Activated CD4-positive, CD25-positive, alpha-beta regulatory T cell treated with anti-CD3 and anti-CD28 coated beads, Interleukin-2, amount 50 U/mL, for 72 hours (primary cell): Measurements from ENCODE around the gene PIPOX.

Source experiments
- DNase-seq: peaks from one replicate; pipeline ENCODE4 v3.0.0; 2021

The PIPOX gene

GRCh38 chr17:29102741-29103181 is 59.8 kb downstream of the PIPOX start:
- DNase-seq = no peak

DNA sequence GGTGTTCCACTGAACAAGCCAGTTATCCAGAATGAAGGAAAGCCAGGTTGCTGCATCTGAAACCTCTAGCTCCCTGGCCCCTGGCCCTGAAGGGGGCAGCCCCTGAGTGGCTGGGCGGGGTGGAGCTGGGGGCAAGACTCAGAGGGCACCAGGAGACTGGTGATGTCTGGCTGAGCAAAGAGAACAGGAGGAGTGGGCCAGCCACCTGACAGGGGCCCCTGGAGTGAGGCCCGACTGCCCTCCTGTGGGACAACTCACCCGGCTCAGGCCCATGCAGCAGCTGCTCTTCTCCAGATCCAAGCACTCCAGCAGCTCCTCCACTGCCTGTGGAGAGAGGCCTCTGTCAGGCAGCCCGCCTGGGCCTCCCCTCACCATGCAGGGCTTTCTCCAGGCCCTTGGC is 60.4 kb downstream of the PIPOX start:
- no peak for DNase-seq
